Activated T-helper 9 cell treated with anti-CD3 and anti-CD28 coated beads, Interleukin-2, amount 50 U/mL, for 16 hours (primary cell): ENCODE data around the gene SORBS2.
"Not testable (repeated sequence)": the region's sequence is repeated elsewhere in the genome, so short reads cannot be mapped to it uniquely, and the experiment has no call there.

ENCODE experiments used
- DNase-seq: peaks from one replicate; pipeline ENCODE4 v3.0.0-alpha.2; 2020; ENCODE audit warnings: low read depth

The SORBS2 gene

DNA sequence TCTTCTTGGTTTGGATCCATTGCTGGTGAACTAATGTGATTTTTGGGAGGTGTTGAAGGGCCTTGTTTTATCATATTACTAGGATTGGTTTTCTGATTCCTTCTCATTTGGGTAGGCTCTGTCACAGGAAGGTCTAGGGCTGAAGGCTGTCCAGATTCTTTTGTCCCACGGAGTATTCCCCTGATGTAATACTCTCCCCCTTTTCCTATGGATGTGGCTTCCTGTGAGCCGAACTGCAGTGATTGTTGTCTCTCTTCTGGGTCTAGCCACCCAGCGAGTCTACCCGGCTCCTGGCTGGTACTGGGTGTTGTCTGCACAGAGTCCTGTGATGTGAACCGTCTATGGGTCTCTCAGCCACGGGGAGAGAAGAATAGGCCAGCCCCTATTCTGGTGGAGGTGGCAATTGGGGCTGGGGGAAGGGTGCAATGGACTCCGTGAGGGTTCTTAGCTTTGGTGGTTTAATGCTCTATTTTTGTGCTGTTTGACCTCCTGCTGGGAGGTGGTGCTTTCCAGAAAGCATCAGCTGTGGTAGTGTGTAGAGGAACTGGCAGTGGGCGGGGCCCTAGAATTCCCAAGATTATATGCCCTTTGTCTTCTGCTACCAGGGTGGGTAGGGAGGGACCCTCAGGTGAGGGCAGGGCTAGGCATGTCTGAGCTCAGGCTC, 252.6 kb downstream of the SORBS2 start:
- not testable (repeated sequence) for DNase-seq

DNA sequence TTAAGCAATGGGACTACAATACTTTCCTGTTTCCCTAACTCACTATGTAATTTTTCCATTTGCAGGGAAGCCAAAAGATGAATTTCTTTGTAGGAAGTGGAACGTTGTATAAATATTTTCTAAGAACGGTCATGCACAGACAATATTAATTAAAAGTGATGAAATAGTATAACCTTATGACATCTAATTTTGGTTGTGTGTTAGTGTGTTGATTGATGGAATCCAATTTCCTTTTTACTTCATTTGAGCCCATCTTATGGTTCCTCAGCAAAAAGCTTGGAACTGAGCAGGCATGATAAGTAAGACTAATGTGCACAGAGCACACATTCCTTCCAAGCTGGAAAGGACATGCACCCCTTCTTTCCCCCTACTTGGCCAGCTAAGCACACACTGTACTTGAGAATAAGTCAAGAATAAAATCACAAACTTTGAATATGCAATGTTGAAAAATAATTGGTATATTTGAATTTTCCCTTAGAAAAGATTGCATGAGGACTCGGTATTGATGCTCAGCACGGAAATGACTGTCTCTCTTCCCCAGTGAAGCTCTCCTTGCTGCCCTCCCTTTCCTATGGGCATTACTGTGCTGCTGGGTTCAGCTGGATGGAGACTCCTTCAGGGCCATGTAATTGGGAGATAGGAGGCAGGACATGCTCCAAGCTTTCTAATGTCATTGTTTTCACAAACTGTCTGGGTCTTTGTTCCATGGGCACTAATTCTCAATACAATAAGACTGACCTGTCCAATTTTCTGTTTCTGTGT, 257.4 kb downstream of the SORBS2 start:
- DNase-seq: no peak

DNA sequence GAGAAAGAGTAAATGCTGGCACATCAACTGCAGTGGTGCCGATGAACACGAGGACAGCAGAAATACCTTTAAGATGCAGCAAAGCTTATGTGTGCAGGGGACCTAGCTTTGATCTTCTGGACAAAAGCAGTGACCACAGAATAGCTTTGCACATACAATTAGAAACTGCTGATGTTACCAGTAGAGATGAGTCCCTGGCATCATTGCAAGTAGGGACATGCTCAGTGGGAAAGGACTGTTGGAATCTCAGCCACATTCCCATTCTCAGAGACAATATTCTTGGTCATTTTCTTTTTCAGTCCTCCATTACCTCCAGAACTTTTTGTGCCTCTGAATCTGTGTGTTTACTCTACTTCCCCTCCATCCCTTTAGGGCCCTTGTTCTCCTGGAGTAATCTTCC, 259.7 kb downstream of the SORBS2 start:
- DNase-seq: no peak

GRCh38 chr4:185550933-185551332, 261.1 kb downstream of the SORBS2 start:
- no peak for DNase-seq

GRCh38 chr4:185549095-185549639, 262.8 kb downstream of the SORBS2 start:
- no peak for DNase-seq

GRCh38 chr4:185548587-185548986, 263.4 kb downstream of the SORBS2 start:
- DNase-seq: no peak

DNA sequence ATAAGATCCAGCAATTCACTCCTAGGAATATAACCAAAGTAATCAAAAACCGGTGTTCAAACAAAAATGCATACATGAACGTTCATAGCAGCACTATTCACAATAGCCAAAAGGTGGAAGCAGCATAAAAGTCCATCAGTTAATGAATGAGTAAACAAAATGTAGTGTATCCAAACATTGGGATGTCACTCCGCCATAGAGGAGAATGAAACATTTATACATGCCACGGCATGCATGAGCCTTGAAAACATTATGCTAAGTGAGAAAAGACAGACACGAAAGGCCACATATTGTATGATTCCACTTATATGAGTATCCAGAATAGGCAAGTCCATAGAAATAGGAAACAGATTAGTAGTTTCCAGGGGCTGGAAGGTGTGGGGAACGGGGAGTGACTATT, 265.7 kb downstream of the SORBS2 start:
- no peak for DNase-seq

DNA sequence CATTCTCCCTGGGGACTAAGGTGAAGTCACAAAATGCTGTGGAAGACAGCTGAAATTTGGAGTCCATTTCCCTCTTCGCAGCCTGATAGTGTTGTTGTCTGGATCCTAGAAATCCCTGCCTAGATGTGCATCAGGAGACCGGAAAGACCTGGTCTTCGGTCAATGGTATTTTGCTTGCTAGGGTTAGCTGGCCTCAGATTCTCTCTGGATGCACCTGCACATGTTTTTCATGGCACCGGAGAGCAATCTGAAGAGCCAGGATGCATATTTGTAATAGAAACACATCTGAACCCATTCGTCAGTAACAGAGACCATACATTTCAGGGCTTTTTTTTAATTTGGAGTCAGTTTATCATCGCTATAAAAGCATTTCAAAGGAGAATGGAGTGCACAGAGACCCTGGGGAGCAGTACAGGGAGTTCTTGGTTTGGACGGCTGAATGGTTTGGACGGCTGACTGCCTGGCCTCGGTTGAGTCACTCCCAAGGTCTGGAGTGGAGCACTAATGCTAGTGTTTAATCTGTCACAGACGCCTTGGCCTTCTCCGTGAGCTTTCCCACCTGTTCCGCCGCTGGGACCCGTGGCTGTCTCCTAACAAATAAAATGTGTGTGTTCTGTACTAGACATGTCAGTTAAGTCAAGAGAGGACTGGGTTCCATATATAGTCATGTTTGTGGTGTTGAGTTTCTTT, 269.2 kb downstream of the SORBS2 start:
- DNase-seq: no peak

GRCh38 chr4:185541251-185541727, 270.7 kb downstream of the SORBS2 start:
- DNase-seq: no peak

DNA sequence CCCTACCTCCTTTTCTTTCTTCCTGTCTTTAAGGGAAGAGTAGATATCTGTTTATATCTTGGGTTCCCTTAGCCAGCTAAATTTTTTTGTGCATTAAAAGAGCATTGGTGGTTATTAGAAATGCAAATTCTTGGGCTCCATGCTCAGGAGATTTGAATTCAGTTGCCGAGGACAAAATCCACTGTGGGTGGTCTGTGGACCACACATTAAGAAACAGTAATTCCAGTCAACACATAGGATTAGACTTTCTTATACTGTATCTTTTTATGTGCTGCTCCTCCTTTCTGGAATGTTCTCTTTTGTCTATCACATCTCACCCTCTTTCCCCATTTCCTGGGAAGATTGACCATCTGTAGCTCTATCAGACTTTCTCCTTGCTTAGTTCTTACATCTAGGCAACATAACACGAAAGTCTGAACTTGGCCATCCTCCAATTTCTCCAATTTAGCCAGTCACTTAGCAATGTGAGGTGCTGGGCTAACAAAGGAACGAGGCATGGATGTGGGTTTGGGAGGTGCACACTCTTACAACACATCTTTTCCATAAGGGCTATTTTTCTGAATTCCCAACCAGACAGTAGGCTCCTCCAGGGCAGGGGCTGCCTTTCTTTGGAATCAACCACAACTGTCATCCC, 271.4 kb downstream of the SORBS2 start:
- DNase-seq: no peak

DNA sequence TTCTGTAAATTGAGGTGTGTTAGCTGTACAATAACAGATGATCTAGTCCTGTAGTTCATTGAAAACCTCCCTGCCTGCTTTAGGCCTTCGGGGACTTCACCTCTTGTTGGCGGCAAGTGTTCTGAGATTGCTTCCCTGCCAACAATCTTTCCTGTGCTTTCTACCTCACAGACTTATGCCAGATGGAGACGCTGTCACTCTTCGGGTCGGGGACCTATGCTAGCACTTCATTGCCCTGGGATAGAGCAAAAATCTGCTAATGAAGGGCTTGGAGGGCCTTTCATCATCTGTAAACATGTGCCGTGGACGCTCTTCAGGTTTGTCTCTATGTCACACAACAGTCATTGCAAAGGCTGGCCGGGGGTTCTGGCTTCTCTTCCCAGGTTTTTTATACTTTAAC, 272.0 kb downstream of the SORBS2 start:
- DNase-seq: no peak

GRCh38 chr4:185538806-185539205, 273.2 kb downstream of the SORBS2 start:
- no peak for DNase-seq

DNA sequence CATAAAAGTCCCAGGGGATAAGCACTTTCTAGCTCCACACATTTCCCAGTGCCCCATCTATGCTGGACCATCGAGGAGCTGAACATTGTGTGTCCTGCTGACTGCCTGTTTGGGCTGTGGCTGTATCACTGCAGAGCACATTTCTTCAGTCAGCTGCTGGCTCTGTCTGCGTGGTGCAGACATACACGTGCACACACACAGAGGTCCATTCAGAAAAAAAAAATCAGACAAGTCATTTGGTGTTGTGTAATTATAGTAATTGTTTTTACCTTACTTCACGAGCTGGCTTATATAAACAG, 275.6 kb downstream of the SORBS2 start:
- no peak for DNase-seq

DNA sequence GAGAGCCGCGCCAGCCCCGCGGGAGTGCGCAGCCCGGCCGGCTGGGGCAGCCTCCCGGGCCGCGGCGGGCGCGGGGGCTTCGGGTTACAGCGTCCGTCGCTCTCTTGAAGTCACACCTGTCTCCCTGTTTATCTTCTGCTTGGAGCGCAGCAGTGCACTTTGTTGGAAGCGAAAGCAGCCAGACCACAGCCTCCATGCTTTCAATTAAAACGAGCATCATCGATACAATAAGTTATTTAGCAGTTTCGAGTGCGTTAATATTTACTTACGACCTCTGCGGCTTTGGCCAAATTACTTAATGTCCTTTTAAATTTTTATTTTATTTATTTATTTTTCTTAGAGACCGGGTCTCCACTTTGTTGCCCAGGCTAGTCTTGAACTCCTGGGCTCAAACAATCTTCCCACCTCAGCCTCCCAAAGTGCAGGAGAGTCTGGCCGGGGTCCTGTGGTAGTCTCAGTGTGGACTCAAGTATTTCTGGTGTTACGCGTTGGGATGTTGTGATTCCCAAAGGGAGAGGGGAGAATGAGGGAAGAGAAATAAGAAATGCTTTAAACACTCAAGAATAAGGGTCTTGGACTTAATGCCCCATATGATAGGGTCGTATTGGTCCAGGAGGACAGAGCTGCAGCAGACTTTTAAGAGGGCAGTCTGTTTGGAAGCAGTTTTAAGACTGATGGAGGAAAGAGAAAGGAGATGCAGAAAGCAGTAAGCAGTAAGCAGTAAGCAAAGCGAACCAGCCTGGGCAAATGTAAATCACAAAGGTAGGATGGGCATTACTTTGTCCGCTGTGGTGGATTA, 276.2 kb downstream of the SORBS2 start:
- no peak for DNase-seq
